Osteoblast (primary cell): ENCODE results near the gene THYN1. TPM values are rescaled to one million over a fixed set of nuclear protein-coding genes. Genes with fewer than 3 reads are reported as not detected.

Source experiments
- DNase-seq: peaks from one replicate; pipeline ENCODE4 v3.0.0; 2011; ENCODE audit warnings: low spot score, mixed read lengths; ENCODE audit not compliant: insufficient read length; ENCODE audit errors: missing footprints
- H2AFZ ChIP-seq: 2 replicates; pipeline ENCODE4 v1.6.0; 2011; ENCODE audit warnings: mild to moderate bottlenecking, low read length
- H3K27ac ChIP-seq: 2 replicates; pipeline ENCODE4 v1.5.1; 2011; ENCODE audit warnings: mild to moderate bottlenecking, low read depth, low read length, moderate library complexity
- H3K27me3 ChIP-seq: 2 replicates; pipeline ENCODE4 v1.6.0; 2012; ENCODE audit warnings: mild to moderate bottlenecking, control low read depth, inconsistent platforms, low read length, moderate library complexity; ENCODE audit not compliant: insufficient read depth
- H3K36me3 ChIP-seq: 2 replicates; pipeline ENCODE4 v1.5.1; 2011; ENCODE audit warnings: mild to moderate bottlenecking, low read length, control low read depth, moderate library complexity; ENCODE audit not compliant: insufficient read depth
- H3K4me1 ChIP-seq: 2 replicates; pipeline ENCODE4 v1.5.1; 2011; ENCODE audit warnings: mild to moderate bottlenecking, low read length, control low read depth, moderate library complexity; ENCODE audit not compliant: insufficient read depth
- H3K4me2 ChIP-seq: 2 replicates; pipeline ENCODE4 v1.6.0; 2011; ENCODE audit warnings: mild to moderate bottlenecking, low read length; ENCODE audit not compliant: insufficient read depth
- H3K4me3 ChIP-seq: fragments of 200-600 bp; sonication (generic); 3 replicates; pipeline ENCODE4 v1.5.1; 2012; ENCODE audit warnings: mild to moderate bottlenecking, low read length, inconsistent platforms; ENCODE audit not compliant: insufficient read depth
- H3K79me2 ChIP-seq: 2 replicates; pipeline ENCODE4 v1.6.0; 2012; ENCODE audit warnings: mild to moderate bottlenecking, low read length, control low read depth, inconsistent platforms; ENCODE audit not compliant: insufficient read depth
- H3K9me3 ChIP-seq: 2 replicates; pipeline ENCODE4 v1.5.1; 2011; ENCODE audit warnings: low read depth, low read length, control low read depth
- H4K20me1 ChIP-seq: 2 replicates; pipeline ENCODE4 v1.6.0; 2012; ENCODE audit warnings: mild to moderate bottlenecking, low read length, control low read depth; ENCODE audit not compliant: insufficient read depth
- total RNA-seq: library from RNA; depleted of rRNA; stranded (reverse); fragments of >200 nt; gene quantifications from 2 replicates; pipeline ENCODE4 v1.2.3, GENCODE V29; 2012
- TF ChIP-seq, protein P1 (sequence below): IDR thresholded peaks from 2 replicates; pipeline ENCODE4 v1.5.1; 2011; ENCODE audit warnings: mild to moderate bottlenecking, low read depth, low read length, moderate library complexity; ENCODE audit errors: extremely low read depth

Gene THYN1
- total RNA-seq, 1 donor, result 42.0 TPM

GRCh38 chr11:134243913-134244312, 9.2 kb downstream of the THYN1 start:
- peaks cover 5% of the 10 kb centered on the region for H4K20me1 ChIP-seq
- no peak overlapping the region for H2AFZ ChIP-seq
- H3K4me2 ChIP-seq, result no peak overlapping the region
- TF ChIP-seq, protein P1, sequence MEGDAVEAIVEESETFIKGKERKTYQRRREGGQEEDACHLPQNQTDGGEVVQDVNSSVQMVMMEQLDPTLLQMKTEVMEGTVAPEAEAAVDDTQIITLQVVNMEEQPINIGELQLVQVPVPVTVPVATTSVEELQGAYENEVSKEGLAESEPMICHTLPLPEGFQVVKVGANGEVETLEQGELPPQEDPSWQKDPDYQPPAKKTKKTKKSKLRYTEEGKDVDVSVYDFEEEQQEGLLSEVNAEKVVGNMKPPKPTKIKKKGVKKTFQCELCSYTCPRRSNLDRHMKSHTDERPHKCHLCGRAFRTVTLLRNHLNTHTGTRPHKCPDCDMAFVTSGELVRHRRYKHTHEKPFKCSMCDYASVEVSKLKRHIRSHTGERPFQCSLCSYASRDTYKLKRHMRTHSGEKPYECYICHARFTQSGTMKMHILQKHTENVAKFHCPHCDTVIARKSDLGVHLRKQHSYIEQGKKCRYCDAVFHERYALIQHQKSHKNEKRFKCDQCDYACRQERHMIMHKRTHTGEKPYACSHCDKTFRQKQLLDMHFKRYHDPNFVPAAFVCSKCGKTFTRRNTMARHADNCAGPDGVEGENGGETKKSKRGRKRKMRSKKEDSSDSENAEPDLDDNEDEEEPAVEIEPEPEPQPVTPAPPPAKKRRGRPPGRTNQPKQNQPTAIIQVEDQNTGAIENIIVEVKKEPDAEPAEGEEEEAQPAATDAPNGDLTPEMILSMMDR, result no peak
- no peak for DNase-seq
- peaks cover 78% of the 10 kb centered on the region for H3K36me3 ChIP-seq
- H3K4me1 ChIP-seq, result no peaks in the 10 kb centered on the region
- no peaks in the 10 kb centered on the region for H3K27me3 ChIP-seq
- no peaks in the 10 kb centered on the region for H3K79me2 ChIP-seq
- H3K27ac ChIP-seq, result no peak overlapping the region
- H3K4me3 ChIP-seq, result no peak overlapping the region
- no peaks in the 10 kb centered on the region for H3K9me3 ChIP-seq

GRCh38 chr11:134242376-134242775, 10.8 kb downstream of the THYN1 start:
- no peaks in the 10 kb centered on the region for H3K79me2 ChIP-seq
- H3K27me3 ChIP-seq, result no peaks in the 10 kb centered on the region
- no peak for DNase-seq
- no peak overlapping the region for H3K4me3 ChIP-seq
- no peak overlapping the region for H3K4me2 ChIP-seq
- no peaks in the 10 kb centered on the region for H3K9me3 ChIP-seq
- H4K20me1 ChIP-seq, result peaks cover 6% of the 10 kb centered on the region
- TF ChIP-seq, protein P1, result no peak
- H3K27ac ChIP-seq, result no peak overlapping the region
- no peak overlapping the region for H2AFZ ChIP-seq
- peaks cover 65% of the 10 kb centered on the region for H3K36me3 ChIP-seq
- no peaks in the 10 kb centered on the region for H3K4me1 ChIP-seq

DNA sequence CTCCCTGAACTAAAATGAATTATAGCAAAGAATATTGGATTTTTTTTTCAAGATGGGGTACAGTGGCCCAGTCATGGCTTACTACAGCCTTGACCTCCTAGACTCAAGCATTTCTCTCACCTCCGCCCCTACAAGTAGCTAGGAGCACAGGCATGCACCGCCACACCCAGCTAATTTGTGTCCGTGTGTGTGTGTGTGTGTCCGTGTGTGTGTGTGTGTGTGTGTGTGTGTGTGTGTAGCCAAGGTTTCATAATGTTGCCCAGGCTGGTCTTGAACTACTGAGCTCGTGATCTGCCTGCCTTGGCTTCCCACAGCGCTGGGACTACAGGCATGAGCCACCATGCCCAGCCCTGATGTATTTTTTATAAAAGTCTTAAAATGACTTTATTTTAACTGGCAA, 12.6 kb downstream of the THYN1 start:
- Histone ChIP-seq H3K4me2 (no peak overlapping the region), H4K20me1 (peaks cover 6% of the 10 kb centered on the region), H3K9me3 (no peaks in the 10 kb centered on the region), H3K79me2 (no peaks in the 10 kb centered on the region), H3K4me1 (no peaks in the 10 kb centered on the region), H2AFZ (no peak overlapping the region), H3K4me3 (no peak overlapping the region), H3K27me3 (no peaks in the 10 kb centered on the region), H3K27ac (no peak overlapping the region), H3K36me3 (peaks cover 49% of the 10 kb centered on the region)
- DNase-seq, result no peak
- TF ChIP-seq, protein P1, result no peak

DNA sequence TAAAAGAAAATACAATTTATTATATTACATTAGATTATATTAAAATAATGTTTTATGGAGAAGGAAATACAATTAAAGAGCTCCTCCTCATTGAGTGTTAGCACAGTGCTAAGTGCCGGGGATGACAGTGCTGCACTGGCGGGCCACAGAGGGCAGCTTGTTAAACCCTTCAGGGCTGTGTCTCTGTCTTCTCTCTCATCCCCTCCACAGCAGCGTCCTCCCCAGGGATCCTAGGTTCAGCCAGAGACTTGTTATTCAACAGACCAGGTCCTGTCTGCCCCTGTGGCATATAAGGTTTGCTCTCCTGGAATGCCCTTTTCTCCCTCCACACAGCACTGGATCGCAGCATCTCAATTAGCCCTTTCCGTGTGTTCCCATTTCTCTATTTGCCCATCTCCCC, 14.2 kb downstream of the THYN1 start:
- Histone ChIP-seq H2AFZ (no peak overlapping the region), H3K27me3 (no peaks in the 10 kb centered on the region), H3K27ac (no peak overlapping the region), H3K36me3 (peaks cover 42% of the 10 kb centered on the region), H3K9me3 (no peaks in the 10 kb centered on the region), H3K79me2 (peaks cover 12% of the 10 kb centered on the region), H3K4me2 (no peak overlapping the region), H3K4me3 (no peak overlapping the region), H3K4me1 (no peaks in the 10 kb centered on the region), H4K20me1 (peaks cover 14% of the 10 kb centered on the region)
- TF ChIP-seq, protein P1, result no peak
- no peak for DNase-seq
